Measurements from ENCODE around the gene FYB1.

The FYB1 gene

DNA sequence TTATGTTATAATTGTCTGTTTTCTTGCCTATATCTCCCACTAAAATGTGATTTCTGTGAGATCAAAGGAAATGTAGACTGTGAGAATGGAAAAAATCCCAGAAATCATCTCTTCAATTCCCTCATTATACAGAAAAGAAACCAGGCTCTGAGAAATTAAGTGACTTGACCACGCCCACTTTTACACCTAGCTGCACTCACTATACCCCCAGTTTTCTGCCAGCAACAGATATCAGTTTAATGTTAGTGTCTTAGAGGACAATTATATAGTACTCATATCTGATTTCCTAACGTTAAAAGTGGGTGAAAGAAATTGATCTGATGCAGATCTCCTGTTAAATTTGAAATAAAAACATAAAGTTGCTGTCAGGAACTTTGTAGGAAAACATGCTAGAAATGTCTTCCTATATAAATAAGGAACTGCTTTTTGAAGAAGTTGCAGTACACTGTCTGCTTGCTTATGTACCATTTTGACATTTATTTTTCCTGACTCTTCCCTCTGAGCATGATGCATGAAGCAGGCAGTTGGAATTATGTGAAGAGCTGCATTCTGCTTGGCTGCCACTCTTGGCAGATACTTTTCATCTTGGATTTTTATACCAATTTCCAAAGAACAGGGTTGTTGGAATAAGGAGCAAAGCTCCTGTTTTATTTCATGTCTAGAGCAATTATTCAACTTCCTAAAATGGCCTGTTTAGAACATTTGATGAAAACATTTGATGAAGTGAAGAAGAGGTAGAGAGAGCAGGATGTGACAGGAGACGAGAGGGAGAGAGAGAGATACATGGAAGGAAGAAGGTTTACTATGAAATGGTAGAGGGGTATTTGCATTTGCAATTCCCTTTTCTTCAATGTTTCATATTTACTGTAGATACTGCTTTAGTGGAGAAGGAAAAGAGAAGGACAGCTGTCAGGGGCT, 87.9 kb downstream of the FYB1 start:
- H3K27me3 ChIP-seq (ENCODE audit: insufficient read depth, low read length, poor library complexity, severe bottlenecking): no peaks in the 10 kb centered on the region
- no peaks in the 10 kb centered on the region for H3K9me3 ChIP-seq (ENCODE audit: insufficient read depth, low read depth, low read length)
- H3F3A ChIP-seq (ENCODE audit: low read depth): no peaks in the 10 kb centered on the region; the same call in 1 of the 2 replicates
- no peak overlapping the region for H3K4me2 ChIP-seq (ENCODE audit: low read depth, low read length, poor library complexity, severe bottlenecking)
- H3K9me2 ChIP-seq (replicated peaks; ENCODE audit: low read depth, low read length): no peaks in the 10 kb centered on the region
- H3K4me3 ChIP-seq (ENCODE audit: low read length, poor library complexity, severe bottlenecking): no peak overlapping the region
- no peaks in the 10 kb centered on the region for H3K4me1 ChIP-seq (ENCODE audit: insufficient read depth, low read length, poor library complexity, severe bottlenecking)
- no peaks in the 10 kb centered on the region for H3K79me2 ChIP-seq (ENCODE audit: insufficient read depth, low read length)
- no peak overlapping the region for H2AFZ ChIP-seq (ENCODE audit: low read length)
- peaks cover 91% of the 10 kb centered on the region for H3K36me3 ChIP-seq (ENCODE audit: insufficient read depth, low read length)
- no peaks in the 10 kb centered on the region for H4K20me1 ChIP-seq (ENCODE audit: insufficient read depth, low read length, poor library complexity, severe bottlenecking)
- no peak overlapping the region for H3K9ac ChIP-seq (ENCODE audit: low read depth, low read length, poor library complexity, severe bottlenecking)
- TF ChIP-seq EZH2phosphoT487 (IDR thresholded peaks at IDR 0.05; ENCODE audit: borderline replicate concordance) (no peak), CTCF (conservative IDR thresholded peaks at IDR 0.05; ENCODE audit: low read length) (no peak)

GRCh38 chr5:39130716-39131115, 88.6 kb downstream of the FYB1 start:
- H3K9ac ChIP-seq (ENCODE audit: low read depth, low read length, poor library complexity, severe bottlenecking): no peak overlapping the region
- H3K4me1 ChIP-seq (ENCODE audit: insufficient read depth, low read length, poor library complexity, severe bottlenecking): no peaks in the 10 kb centered on the region
- no peaks in the 10 kb centered on the region for H3K27me3 ChIP-seq (ENCODE audit: insufficient read depth, low read length, poor library complexity, severe bottlenecking)
- no peak overlapping the region for H3K4me3 ChIP-seq (ENCODE audit: low read length, poor library complexity, severe bottlenecking)
- no peaks in the 10 kb centered on the region for H3K79me2 ChIP-seq (ENCODE audit: insufficient read depth, low read length)
- H3K9me2 ChIP-seq (replicated peaks; ENCODE audit: low read depth, low read length): no peaks in the 10 kb centered on the region
- no peak for TF ChIP-seq EZH2phosphoT487 (IDR thresholded peaks at IDR 0.05; ENCODE audit: borderline replicate concordance)
- no peak for TF ChIP-seq CTCF (conservative IDR thresholded peaks at IDR 0.05; ENCODE audit: low read length)
- H3K36me3 ChIP-seq (ENCODE audit: insufficient read depth, low read length): peaks cover 92% of the 10 kb centered on the region
- H2AFZ ChIP-seq (ENCODE audit: low read length): no peak overlapping the region
- no peaks in the 10 kb centered on the region for H4K20me1 ChIP-seq (ENCODE audit: insufficient read depth, low read length, poor library complexity, severe bottlenecking)
- no peaks in the 10 kb centered on the region for H3K9me3 ChIP-seq (ENCODE audit: insufficient read depth, low read depth, low read length)
- no peak overlapping the region for H3K4me2 ChIP-seq (ENCODE audit: low read depth, low read length, poor library complexity, severe bottlenecking)
- H3F3A ChIP-seq (ENCODE audit: low read depth): no peaks in the 10 kb centered on the region; the same call in 1 of the 2 replicates

DNA sequence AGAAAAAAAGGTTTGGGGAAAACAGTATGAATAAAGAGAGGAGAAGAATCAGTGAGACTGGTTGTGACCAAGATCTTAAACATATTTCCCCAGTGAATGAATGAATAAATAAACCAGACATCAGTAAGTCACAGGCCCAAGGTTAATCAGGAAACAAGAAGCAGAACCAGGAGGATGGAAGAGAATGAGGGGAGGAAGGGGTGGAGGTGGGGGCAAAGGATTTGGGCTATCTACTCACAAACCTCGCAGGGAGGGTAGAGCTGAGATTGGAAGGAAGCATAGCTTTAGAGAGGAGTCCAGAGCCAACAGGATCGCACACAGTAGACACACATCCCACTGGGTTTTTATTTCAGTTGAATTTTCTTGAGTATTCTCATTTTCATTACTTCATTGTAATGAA, 97.4 kb downstream of the FYB1 start:
- no peaks in the 10 kb centered on the region for H4K20me1 ChIP-seq (ENCODE audit: insufficient read depth, low read length, poor library complexity, severe bottlenecking)
- H3K36me3 ChIP-seq (ENCODE audit: insufficient read depth, low read length): peaks cover 73% of the 10 kb centered on the region
- H3K79me2 ChIP-seq (ENCODE audit: insufficient read depth, low read length): no peaks in the 10 kb centered on the region
- TF ChIP-seq CTCF (conservative IDR thresholded peaks at IDR 0.05; ENCODE audit: low read length) (no peak), EZH2phosphoT487 (IDR thresholded peaks at IDR 0.05; ENCODE audit: borderline replicate concordance) (no peak)
- H3K4me2 ChIP-seq (ENCODE audit: low read depth, low read length, poor library complexity, severe bottlenecking): no peak overlapping the region
- H3K4me1 ChIP-seq (ENCODE audit: insufficient read depth, low read length, poor library complexity, severe bottlenecking): no peaks in the 10 kb centered on the region
- H3K4me3 ChIP-seq (ENCODE audit: low read length, poor library complexity, severe bottlenecking): no peak overlapping the region
- no peaks in the 10 kb centered on the region for H3K9me2 ChIP-seq (replicated peaks; ENCODE audit: low read depth, low read length)
- no peaks in the 10 kb centered on the region for H3K27me3 ChIP-seq (ENCODE audit: insufficient read depth, low read length, poor library complexity, severe bottlenecking)
- no peak overlapping the region for H3K9ac ChIP-seq (ENCODE audit: low read depth, low read length, poor library complexity, severe bottlenecking)
- H3K9me3 ChIP-seq (ENCODE audit: insufficient read depth, low read depth, low read length): no peaks in the 10 kb centered on the region
- no peaks in the 10 kb centered on the region for H3F3A ChIP-seq (ENCODE audit: low read depth)
- no peak overlapping the region for H2AFZ ChIP-seq (ENCODE audit: low read length)

Measured in Loucy (cell line).